Memory B cell (primary cell): ENCODE data around the gene VAV1.

ENCODE experiments used
- ATAC-seq: fragments of 150-1000 bp; cut with Tn5 transposase; 2 replicates; pipeline ENCODE4 v1.10.0; 2021; ENCODE audit warnings: low read depth, mild to moderate bottlenecking, moderate library complexity
- DNase-seq, 2 donors: peaks; one replicate each; pipeline ENCODE4 v3.0.0; 2022; ENCODE audit warnings: low spot score in 2 of 2
- H3K27ac Mint-ChIP-seq: one replicate; pipeline ENCODE4 v1.8.0; 2022; ENCODE audit warnings: mild to moderate bottlenecking, moderate library complexity, mixed read lengths
- H3K27me3 Mint-ChIP-seq: one replicate; pipeline ENCODE4 v1.8.0; 2022; ENCODE audit warnings: mixed read lengths
- H3K36me3 Mint-ChIP-seq: one replicate; pipeline ENCODE4 v1.8.0; 2022; ENCODE audit warnings: mild to moderate bottlenecking, mixed read lengths
- H3K4me1 Mint-ChIP-seq: one replicate; pipeline ENCODE4 v1.8.0; 2022; ENCODE audit warnings: mixed read lengths
- H3K4me3 Mint-ChIP-seq: one replicate; pipeline ENCODE4 v1.8.0; 2022; ENCODE audit warnings: mild to moderate bottlenecking, moderate library complexity, mixed read lengths
- H3K9me3 Mint-ChIP-seq: one replicate; pipeline ENCODE4 v1.8.0; 2022; ENCODE audit warnings: mixed read lengths

VAV1 gene

DNA sequence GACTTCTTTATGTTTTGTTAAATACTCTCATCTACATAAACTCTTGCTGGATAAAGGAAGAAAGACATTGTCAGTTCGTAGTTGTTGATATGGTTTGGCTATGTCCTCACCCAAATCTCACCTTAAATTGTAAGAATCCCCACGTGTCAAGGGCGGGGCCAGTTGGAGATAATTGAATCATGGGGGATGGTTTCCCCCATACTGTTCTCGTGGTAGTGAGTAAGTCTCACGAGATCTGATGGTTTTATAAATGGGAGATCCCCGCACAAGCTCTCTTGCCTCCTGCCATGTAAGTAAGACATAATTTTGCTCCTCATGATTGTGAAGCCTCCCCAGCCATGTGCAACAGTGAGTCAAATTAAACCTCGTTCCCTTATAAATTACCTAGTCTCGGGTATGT lies 118.4 kb downstream of the VAV1 start:
- ATAC-seq (no peak), DNase-seq (no peak)
- Mint-ChIP-seq H3K9me3 (peaks cover 17% of the 10 kb centered on the region), H3K27me3 (peaks cover 22% of the 10 kb centered on the region), H3K36me3 (peaks cover 4% of the 10 kb centered on the region), H3K4me3 (no peak overlapping the region), H3K4me1 (peaks cover 15% of the 10 kb centered on the region), H3K27ac (no peak overlapping the region)

DNA sequence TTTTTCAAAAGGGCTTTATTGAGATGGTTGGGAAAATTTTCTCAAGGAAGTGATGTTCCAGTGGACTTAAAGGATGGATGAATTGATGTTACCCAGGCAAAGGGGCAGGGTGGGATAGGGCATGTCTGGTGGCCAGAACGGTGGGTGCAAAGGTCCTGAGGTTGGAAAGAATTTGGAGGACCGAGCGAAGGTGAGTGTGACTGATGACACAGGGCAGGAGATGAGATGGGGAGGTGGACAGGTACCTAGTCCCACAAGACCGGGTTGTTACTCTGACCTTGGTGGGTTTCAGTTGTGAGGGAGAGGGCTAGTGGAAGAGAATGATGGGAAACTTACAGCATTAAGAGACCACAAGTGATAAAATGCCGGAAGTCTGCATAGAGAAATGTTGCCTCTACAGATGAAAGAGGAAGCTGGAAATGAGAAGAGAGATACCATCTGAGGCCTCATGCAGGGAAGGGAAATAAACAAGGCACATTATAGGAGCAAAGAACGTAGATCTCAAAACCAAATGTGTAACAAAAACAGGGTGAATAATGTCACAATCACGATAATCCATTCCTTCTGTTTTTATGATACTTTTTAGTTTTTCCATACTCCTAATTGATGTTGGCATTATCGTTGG lies 119.4 kb downstream of the VAV1 start:
- no peak overlapping the region for H3K27ac Mint-ChIP-seq
- peak; percentile 56 for ATAC-seq
- H3K9me3 Mint-ChIP-seq, result peaks cover 19% of the 10 kb centered on the region
- DNase-seq, result no peak
- H3K36me3 Mint-ChIP-seq, result peaks cover 6% of the 10 kb centered on the region
- H3K27me3 Mint-ChIP-seq, result peaks cover 24% of the 10 kb centered on the region
- peaks cover 15% of the 10 kb centered on the region for H3K4me1 Mint-ChIP-seq
- no peak overlapping the region for H3K4me3 Mint-ChIP-seq

DNA sequence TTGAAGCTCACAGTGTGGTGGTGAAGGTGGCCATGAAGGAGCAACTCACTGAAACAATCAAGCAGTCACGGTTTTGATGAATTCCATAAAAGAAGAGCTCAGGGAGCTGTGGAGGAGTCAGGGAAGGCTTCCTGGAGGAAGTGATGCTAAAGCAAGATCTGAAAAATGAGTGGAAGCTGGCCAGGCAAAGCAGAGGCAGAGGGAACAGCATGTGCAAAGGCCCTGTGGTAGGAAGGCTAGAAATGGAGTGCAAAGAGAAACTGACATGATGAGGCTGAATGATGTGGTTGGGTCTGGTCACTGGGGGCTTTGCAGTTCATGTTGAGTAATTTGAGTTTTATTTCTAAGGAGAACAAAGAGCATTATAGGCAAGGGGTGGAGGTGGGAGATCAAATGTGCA lies 121.8 kb downstream of the VAV1 start:
- ATAC-seq (no peak), DNase-seq (no peak)
- peaks cover 15% of the 10 kb centered on the region for H3K4me1 Mint-ChIP-seq
- H3K27ac Mint-ChIP-seq, result no peak overlapping the region
- no peak overlapping the region for H3K4me3 Mint-ChIP-seq
- peaks cover 18% of the 10 kb centered on the region for H3K27me3 Mint-ChIP-seq
- peaks cover 4% of the 10 kb centered on the region for H3K36me3 Mint-ChIP-seq
- peaks cover 17% of the 10 kb centered on the region for H3K9me3 Mint-ChIP-seq

DNA sequence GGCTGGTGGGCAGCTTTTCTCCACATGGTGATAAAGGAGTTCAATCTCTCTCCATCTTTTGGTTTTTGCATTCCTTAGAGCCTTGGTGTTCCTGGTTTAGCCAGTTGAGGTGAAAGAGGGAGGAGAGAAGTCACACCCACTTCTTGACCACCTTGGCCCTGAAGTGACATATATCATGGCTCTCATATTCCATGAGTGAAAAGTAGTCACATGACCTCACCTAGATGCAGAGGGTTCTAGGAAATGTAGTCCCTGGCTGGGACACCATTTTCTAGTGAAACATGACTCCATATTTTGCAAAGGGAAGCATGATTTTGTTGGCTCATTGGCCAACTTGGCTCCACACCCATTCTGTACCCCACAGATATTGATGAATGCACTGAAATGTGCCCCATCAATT lies 130.9 kb downstream of the VAV1 start:
- Mint-ChIP-seq H3K27me3 (peaks cover 5% of the 10 kb centered on the region), H3K27ac (no peak overlapping the region), H3K4me1 (no peaks in the 10 kb centered on the region), H3K36me3 (peaks cover 6% of the 10 kb centered on the region), H3K4me3 (no peak overlapping the region), H3K9me3 (peaks cover 25% of the 10 kb centered on the region)
- no peak for ATAC-seq
- no peak for DNase-seq

DNA sequence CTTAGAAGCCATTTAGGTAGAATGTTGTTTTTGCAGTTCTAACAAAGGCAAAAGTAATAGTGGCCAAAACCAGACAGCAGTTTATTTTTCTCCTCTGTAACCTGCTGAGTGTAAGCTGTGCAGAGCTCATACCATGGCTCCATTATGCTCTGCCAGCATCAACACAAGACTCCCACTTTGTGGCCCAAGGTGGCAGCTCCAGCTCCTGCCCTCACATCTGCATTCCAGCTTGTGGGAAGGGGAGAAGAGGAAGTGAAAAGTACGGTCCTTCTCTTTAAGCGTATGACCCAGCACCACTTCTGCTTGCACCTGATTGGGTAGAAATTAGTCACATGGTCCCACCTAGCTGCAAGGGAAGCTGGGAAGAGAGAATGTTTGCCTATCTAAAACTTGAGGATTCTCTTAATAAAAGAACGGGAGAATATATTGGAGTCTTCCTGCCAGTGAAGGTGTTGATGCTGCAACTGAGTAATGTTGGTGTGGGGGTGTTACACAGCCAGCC lies 134.1 kb downstream of the VAV1 start:
- Mint-ChIP-seq H3K4me1 (no peaks in the 10 kb centered on the region), H3K36me3 (peaks cover 2% of the 10 kb centered on the region), H3K27ac (no peak overlapping the region), H3K9me3 (peaks cover 18% of the 10 kb centered on the region), H3K4me3 (no peak overlapping the region), H3K27me3 (peaks cover 2% of the 10 kb centered on the region)
- no peak for DNase-seq
- no peak for ATAC-seq
